NCI-H2029 treated with DMSO at 0.1 percent for 48 hours (cell line): ENCODE measurements around the gene CNTNAP4.

ENCODE experiments used
- DNase-seq: peaks from one replicate; lab custom pipeline; 2025; lab: John Stamatoyannopoulos, UW

The CNTNAP4 gene

DNA sequence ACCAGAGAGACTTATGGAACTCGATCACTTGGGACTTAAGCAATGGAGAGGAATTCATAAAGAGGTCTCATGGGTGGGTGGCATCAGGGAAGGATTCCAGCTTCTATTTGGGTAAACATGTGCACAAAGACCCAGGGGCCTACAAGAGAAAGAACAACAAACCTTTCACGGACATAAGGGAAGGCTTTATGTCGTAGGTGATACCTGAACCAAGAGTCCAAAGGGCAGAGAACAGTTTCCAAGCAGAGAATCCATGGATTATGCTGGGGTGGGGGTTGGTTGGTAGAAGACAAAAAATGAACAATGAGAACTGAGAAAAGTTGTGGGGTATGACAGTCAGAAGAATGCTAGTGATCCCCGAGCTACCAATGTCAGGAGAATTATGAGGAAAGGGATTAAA, 119.8 kb downstream of the CNTNAP4 start:
- DNase-seq, result no peak

- no peak for DNase-seq
Measured at GRCh38 chr16:76409706-76410105, 132.5 kb downstream of the CNTNAP4 start.

- no peak for DNase-seq
Measured at GRCh38 chr16:76421571-76421970, 144.4 kb downstream of the CNTNAP4 start.

DNA sequence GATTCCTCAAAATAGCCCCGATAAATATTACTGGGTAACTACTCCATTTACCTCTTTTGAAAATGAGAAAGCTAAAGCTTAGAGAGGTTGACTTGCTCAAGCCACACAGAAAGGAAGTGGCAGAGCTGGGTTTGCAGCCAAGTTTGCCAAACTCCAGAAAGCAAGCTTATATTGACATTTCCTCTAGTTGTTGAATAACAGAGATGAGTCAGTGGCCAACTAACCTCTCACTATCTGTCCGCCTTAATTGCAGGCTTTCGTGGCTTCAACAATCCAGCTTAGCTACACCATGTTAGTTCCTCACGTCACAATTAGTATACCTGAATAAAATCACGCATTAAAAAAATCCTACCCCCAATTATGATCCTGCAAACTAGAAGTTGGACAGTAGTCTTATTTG, 151.7 kb downstream of the CNTNAP4 start:
- no peak for DNase-seq

GRCh38 chr16:76441391-76441790, 164.2 kb downstream of the CNTNAP4 start:
- no peak for DNase-seq

DNA sequence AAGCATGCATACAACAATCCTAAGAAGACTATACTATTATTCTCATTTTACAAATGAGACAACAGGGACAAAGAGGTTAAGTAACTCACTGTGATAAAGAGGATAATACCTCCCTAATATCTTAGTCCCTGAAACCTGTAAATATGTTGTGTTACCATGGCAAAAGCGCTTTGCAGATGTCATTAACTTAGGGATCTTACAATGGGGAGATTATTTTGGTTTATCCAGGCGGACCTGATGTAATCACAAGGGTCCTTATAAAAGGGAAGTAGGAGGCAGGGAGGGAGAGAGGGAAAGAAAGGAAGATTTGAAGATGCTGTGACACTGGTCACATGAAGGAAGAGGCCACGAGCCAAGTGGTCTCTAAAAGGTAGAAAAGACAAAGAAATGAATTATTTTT, 164.7 kb downstream of the CNTNAP4 start:
- no peak for DNase-seq

GRCh38 chr16:76443973-76444372, 166.8 kb downstream of the CNTNAP4 start:
- DNase-seq, result no peak

DNA sequence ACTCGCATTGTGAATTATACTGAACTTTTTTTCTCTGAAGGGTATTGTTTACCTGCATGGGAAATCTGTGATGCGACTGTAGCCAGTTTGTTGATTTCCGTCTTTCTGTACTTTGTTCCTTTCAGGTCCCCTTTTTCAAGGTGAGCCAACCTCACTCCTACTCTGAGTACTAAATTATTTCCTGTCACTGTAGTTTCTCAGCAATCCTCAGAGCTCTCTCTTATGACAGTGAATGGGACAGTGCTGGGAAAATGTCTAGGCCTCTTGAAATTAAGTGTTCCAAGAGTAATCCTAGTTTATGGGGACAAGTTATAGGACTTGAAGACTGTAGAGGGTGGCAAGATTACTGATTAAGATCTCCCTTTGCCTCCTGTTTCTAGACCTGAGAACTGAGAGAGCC, 167.6 kb downstream of the CNTNAP4 start:
- DNase-seq, result no peak

DNA sequence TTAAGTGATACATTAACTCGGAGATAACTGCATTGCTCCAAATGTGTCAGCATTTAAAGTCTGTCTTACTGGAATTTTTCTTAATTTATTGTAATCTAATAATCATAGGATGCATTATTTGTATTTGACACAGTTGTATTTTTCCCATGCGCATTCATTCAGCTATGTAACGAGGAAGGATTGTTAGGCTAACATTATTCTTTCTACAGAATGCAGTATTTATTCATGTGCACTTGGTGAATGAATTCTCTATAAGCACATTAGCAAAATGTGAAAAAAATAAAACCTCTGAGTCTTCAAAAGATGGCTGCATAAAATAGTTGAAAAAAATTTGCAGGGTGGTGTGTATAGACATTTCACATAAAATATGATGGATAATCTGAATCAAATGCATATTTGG, 168.6 kb downstream of the CNTNAP4 start:
- DNase-seq, result no peak

- no peak for DNase-seq
Measured at GRCh38 chr16:76446251-76446650, 169.1 kb downstream of the CNTNAP4 start.

GRCh38 chr16:76450890-76451289, 173.7 kb downstream of the CNTNAP4 start:
- no peak for DNase-seq

- DNase-seq, result no peak
Measured at GRCh38 chr16:76455257-76455656, 178.1 kb downstream of the CNTNAP4 start.

DNA sequence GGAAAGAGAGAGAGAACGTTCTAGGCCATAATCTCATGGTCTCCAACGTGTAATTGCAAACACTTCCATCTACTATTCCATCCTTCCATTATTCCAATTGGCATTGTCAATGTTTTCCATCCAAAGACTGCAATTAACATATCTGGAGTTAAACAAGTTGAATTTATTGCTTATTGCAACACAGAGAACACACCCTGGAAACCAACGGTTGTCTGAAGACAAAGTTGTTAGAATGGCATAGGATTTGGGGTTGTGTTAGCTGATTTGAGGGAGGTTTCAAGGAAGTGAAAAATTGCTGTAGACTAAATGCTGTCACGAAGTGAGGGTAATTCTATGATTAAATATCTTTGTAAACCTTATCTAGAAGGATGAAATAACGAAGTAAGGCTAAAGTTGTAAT, 178.8 kb downstream of the CNTNAP4 start:
- no peak for DNase-seq

- no peak for DNase-seq
Measured at GRCh38 chr16:76459111-76459510, 181.9 kb downstream of the CNTNAP4 start.

DNA sequence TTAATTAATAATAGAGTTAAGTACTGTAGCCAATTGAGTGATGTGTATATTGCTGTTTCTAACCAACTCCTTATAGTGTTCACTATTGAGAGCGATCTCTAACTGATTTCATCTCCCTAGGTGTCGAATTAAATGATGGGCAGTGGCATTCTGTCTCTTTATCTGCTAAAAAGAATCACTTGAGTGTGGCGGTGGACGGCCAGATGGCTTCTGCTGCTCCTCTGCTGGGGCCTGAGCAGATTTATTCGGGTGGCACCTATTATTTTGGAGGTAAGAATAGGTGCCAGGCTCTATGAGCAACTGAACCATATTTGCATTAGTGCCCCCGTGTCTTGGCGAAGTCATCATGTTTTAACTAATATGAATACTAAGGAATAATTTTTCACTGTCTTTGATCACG, 184.6 kb downstream of the CNTNAP4 start:
- no peak for DNase-seq

DNA sequence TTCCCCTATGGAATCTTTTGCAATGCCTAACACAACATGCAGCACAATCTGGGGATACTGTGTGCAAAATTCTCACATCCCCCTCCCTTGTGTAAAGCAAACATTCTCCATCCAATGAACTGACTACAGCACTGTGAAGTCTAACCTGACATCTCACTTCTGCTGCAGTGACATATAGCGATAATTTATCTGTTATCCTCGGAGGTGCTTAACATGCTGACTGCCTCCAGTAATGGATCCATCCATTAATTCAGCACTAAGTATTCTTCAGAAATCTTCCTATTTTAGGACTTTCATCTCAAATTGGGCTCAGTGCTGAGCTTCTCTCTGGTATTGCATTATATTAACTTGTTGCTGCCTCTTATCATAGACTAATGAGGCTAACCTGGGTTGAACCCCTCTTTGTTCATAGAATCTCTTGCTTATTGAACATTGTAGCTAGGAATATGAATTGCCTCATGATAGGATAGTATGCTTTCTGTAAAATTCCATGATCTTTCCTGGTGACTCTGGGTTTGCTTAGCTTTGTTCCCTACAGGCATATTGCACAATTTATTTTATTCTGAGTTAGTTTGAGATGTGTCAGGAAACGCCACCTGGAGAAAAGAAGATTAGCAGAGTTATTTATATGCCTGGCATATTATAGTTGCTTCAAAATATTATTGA, 187.9 kb downstream of the CNTNAP4 start:
- DNase-seq, result no peak

DNA sequence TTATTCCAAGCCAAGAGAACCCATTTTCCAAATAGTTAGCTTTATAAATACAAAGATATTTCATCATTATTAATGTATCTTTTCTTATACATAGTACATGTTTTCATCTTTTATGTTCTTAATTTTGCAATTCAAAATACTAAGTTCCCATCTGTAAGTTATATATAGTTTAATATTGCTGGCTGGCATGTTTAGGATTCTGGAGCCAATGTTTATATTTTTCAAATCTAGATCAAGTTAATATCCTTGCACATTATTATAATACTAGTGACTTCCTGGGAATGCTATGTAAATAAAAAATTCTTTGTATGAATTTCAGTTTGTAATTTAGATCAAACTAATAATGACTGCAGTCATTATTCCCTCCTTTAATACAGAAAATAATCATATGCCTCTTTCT, 189.7 kb downstream of the CNTNAP4 start:
- no peak for DNase-seq

DNA sequence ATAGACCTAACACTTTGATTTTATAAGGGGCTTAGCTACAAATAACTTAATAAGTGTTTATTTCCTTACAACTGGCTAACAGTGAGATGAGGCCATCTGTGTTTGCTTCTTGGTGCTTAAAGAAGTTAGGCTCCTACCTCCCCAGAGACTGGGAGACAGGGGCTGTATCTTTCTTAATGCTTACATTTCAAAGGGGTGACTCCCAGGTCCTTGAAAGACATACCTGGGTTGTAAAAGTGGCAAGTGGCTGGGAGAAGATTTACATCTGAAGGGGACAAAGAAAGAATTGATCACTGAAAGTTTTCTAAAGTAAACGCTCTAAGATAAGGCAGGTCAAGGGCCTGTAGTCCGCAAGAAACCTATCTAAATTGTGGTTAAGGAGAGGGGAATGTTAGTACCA, 196.8 kb downstream of the CNTNAP4 start:
- DNase-seq, result no peak

DNA sequence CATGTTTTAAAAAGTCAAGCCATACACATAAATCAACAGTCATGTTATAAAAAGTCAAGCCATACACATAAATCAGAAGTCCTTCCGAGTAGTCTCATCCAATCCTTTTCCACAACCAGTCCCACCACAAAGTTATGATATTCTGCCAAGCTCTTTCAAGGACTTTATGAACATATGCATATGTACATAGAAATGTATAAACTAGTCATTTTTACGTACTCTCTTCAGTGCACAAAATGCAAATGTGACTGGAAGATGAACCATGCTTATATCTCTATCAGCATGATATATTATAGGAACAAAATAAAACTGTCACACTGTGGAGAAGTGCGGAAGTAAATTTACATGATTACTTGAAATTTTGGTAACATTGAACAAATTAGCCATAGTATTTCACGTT, 200.9 kb downstream of the CNTNAP4 start:
- DNase-seq, result no peak

DNA sequence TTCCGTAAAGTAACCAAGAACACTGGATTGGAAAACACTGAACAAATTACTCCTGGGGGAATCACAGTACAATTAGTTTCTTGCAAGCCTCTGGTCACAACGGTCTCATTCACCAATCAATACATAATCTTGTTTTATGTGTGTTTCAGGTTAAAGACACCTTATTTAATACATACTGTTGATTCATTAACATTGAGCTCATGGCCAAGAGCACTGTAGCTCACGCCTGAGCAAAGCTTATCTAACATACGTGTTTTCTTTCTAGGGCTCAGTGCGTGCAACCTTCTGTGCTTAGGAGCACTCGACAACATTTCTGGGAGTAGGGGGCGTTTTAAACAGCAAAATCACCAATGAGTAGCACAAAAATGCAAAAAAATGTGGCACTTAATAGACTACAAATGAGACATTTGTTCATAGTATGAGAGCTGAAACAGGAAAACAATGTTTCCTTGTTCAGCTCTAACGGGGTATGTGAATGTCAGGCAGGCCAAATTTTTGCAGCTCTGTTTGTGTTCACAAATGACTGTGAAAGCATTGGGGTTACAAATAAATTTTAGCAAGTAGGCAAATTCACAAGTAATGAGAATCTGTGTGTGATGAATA, 206.2 kb downstream of the CNTNAP4 start:
- no peak for DNase-seq

GRCh38 chr16:76484020-76484419, 206.8 kb downstream of the CNTNAP4 start:
- no peak for DNase-seq

GRCh38 chr16:76486740-76487139, 209.5 kb downstream of the CNTNAP4 start:
- no peak for DNase-seq

DNA sequence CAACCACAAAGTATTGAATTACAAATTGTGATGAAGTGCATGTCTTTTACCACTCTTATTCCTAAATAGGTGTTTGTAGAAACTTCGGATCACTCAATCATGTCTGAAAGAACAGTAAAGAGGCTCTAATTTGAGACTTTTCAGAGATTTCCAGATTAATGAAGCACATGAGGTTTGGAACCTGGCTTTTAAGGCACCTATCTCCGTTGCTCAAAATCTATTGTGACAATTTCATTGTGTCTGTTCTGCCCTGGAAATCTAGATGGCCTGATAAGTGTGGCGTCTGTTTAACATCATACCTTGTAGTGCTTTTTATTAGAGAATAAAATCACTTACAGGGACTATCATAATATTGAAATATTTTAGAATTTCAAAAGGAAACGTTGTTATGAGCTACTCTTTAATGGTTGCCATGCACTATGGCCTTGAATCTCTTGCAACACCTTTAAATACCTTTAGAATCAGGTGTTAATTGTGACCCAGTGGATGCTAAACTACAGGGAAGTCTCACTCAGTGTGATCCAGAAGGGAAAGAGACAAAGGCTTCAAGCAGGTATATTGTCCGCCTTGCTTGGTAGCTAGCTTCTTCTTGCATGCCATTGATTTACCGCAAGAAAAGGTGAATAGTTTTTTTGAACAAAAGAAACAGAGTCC, 210.3 kb downstream of the CNTNAP4 start:
- DNase-seq, result no peak

- no peak for DNase-seq
Measured at GRCh38 chr16:76488065-76488417, 210.8 kb downstream of the CNTNAP4 start.
